Astrocyte of the spinal cord (primary cell): ENCODE results near the gene ADAMTSL1.

Experiments used
- DNase-seq: peaks from one replicate; pipeline ENCODE4 v3.0.0; 2011; ENCODE audit warnings: low read depth, low spot score
- H3K4me3 ChIP-seq: 2 replicates; pipeline ENCODE4 v1.5.1; 2011; ENCODE audit warnings: low read depth, mild to moderate bottlenecking, low read length, moderate library complexity
- CTCF ChIP-seq: IDR thresholded peaks from 2 replicates; pipeline ENCODE4 v1.5.1; 2012; ENCODE audit warnings: low read depth, mild to moderate bottlenecking, low read length, inconsistent platforms
- in situ Hi-C: cut with HindIII; loops from 2 replicates; pipeline ENCODE4 v1.10.0; 2017; ENCODE audit warnings: low sequenced_read_pairs

ADAMTSL1 gene

GRCh38 chr9:18848657-18849056 lies 374.7 kb downstream of the ADAMTSL1 start:
- no peak overlapping the region for H3K4me3 ChIP-seq
- DNase-seq: no peak
- TF ChIP-seq CTCF: no peak
- in situ Hi-C loops: no loop called here

GRCh38 chr9:18849270-18849669 lies 375.3 kb downstream of the ADAMTSL1 start:
- TF ChIP-seq CTCF: no peak
- no peak for DNase-seq
- in situ Hi-C loops: no loop called here

DNA sequence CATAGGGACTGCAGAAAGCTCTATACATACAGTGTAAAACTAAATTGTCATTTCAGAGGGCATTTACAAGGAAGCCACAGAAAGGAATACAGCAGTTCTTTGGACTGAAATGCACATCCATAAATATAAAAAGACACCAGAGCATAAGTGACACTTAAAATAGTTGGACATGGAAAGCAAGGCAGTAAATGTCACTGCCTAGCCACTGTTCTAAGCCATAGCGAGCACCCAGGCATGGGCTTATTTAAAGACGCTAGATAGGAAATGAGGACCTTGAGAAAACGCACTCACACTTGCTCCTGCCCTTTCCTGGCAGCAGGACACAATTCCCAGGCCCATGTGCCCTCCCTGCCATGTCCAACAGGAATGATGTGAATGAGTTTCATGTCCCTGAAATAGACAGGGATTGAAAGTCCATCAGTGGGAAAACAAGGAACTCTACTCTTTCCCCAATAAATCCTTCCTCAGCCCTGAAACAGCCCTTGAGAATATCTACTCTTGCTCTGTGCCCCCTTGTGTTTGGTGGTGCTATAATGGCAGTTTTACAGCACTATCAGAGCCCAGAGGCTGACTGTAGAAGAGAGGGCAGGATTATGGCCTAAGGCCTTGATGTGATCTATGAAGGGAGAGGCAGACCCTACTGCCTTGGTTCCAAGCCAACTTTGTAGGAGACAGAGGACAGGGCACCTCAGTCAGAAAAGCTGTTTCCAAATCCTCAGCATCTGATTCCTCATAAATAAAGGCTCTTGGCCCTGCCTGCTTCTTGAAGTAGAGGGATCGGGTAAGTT lies 376.1 kb downstream of the ADAMTSL1 start:
- no peak for TF ChIP-seq CTCF
- in situ Hi-C loops: no loop called here
- no peak overlapping the region for H3K4me3 ChIP-seq
- no peak for DNase-seq

More at GRCh38 chr9:18849270-18849669, 375.3 kb downstream of the ADAMTSL1 start:
- H3K4me3 ChIP-seq: no peak overlapping the region

DNA sequence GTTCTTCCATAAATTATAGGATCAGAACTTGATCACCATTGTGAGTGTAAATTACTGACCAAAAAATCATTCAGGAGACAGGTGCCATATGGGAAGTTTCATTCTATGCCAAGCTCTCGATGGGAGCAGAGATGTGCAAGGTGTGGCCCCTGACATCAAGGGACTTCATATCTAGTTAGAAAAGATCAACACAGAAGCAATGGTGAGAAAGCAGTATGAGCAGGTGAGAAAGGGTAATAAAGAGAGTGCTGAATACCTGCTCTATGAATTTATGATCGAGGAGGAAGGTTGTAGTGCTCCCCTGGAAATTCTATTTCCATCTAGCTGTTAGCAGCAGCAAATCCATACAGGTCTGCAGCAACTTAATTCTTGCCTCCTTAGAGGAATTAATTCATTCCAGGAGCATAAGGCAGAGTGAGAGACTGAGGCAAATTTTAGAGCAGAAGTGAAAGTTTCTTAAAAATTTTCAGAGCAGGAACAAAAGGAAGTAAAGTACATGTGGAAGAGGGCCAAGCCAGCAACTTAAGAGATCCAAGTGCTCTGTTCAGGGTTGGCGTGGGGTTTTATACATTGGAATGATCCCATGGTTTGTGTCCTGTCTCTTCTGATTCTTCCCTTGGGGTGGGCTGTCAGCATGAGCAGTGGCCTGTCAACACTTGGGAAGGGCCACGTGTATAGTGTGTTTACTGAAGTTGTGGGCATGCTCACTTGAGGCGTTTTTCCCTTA lies 377.3 kb downstream of the ADAMTSL1 start:
- TF ChIP-seq CTCF: no peak
- no peak overlapping the region for H3K4me3 ChIP-seq
- in situ Hi-C loops: no loop called here
- DNase-seq: no peak

DNA sequence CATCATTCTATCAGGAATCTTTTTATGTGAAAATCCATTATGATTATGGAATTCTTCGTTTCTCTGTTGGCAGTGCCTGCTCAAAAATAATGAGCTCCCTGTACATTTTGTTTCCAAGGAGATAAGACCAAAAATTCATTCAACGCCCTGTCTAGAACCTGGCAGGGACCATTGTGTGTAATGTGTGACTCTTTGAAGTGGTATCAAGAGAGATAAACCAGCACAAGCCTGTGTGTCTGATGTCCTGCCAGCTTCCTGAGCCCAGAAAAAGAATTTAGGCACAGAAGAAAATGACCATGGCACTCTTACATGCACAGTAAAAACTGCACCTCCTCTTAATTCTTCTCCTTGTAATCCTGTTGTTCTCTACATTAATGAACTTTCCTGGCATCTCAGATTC lies 381.7 kb downstream of the ADAMTSL1 start:
- no peak for DNase-seq
- H3K4me3 ChIP-seq: no peak overlapping the region
- TF ChIP-seq CTCF: no peak
- in situ Hi-C loops: no loop called here

DNA sequence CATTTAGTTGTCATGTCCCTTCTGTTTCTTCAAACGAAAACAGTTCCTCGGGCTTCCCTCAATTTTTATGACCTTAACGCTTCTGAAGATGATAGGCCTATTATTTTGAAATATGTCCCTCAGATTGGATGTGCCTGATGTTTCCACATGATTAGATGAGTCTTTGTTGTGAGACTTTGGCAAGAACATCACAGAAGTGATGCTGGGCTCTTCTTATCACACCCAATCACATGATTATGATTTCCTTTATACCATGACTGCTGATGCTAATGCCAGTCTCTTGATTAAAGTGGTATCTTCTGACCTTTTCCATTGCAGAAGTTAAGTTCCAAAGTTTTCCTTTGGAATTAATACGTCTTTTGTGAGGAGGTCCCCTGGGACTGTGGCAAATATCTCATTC lies 383.4 kb downstream of the ADAMTSL1 start:
- TF ChIP-seq CTCF: no peak
- in situ Hi-C loops: no loop called here
- no peak for DNase-seq
- no peak overlapping the region for H3K4me3 ChIP-seq
